SK-N-SH (cell line): ENCODE data around the gene NARS2. TPM values are rescaled to one million over a fixed set of nuclear protein-coding genes. Genes with fewer than 3 reads are reported as not detected.

Experiments used
- CTCF ChIA-PET: fragments of 300-600, 350-600 bp; formaldehyde crosslinking; extraction: SDS; loops from one replicate; lab custom pipeline; 2021; lab: Yijun Ruan, JAX
- POLR2A ChIA-PET: fragments of 350-600 bp; sonication (Branson Sonifier 250); formaldehyde crosslinking; extraction: SDS; loops from one replicate; lab custom pipeline; 2020; ENCODE audit warnings: antibody characterized with exemption, inconsistent platforms; lab: Yijun Ruan, JAX
- DNase-seq: peaks from one replicate; pipeline ENCODE4 v3.0.0; 2012
- H2AFZ ChIP-seq: fragments of 200-600 bp; sonication (generic); 2 replicates; pipeline ENCODE4 v1.8.1; 2016; ENCODE audit warnings: antibody characterized with exemption, mild to moderate bottlenecking, low read depth
- H3F3A ChIP-seq: fragments of 200-600 bp; sonication (generic); replicated peaks from 2 replicates; pipeline ENCODE3; 2016; ENCODE audit warnings: antibody characterized with exemption, mild to moderate bottlenecking; ENCODE audit not compliant: insufficient read depth
- H3K27ac ChIP-seq, 2 experiments: fragments of 200-500 bp in 1 of 2; fragments of 200-600 bp in 1 of 2; sonication (Bioruptor generic) in 1 of 2; sonication (generic), shearing (Covaris generic) in 1 of 2; 2 replicates each; pipeline versions ENCODE4 v1.5.1 to v1.6.1; 2014 to 2016; ENCODE audit warnings: low read depth in 2 of 2, inconsistent platforms in 1 of 2, low read length in 1 of 2, mild to moderate bottlenecking in 1 of 2, mixed read lengths in 1 of 2
- H3K27me3 ChIP-seq: fragments of 200-600 bp; sonication (generic), shearing (Covaris generic); 2 replicates; pipeline ENCODE4 v1.6.1; 2016; ENCODE audit warnings: mixed run types; ENCODE audit not compliant: insufficient read depth
- H3K36me3 ChIP-seq, 2 experiments: fragments of 200-500 bp in 1 of 2; fragments of 200-600 bp in 1 of 2; sonication (Bioruptor generic) in 1 of 2; sonication (generic) in 1 of 2; replicated peaks in 1 of 2; 2 replicates each; pipeline versions ENCODE3 to v1.5.1; 2014 to 2016; ENCODE audit warnings: low read length in 1 of 2, mild to moderate bottlenecking in 1 of 2; ENCODE audit not compliant: insufficient read depth in 2 of 2, control insufficient read depth in 1 of 2
- H3K4me1 ChIP-seq, 2 experiments: fragments of 200-500 bp in 1 of 2; fragments of 200-600 bp in 1 of 2; sonication (Bioruptor generic) in 1 of 2; sonication (generic), shearing (Covaris generic) in 1 of 2; 2 replicates each; pipeline versions ENCODE4 v1.5.1 to v1.6.1; 2014 to 2016; ENCODE audit warnings: low read depth in 1 of 2, low read length in 1 of 2, mixed run types in 1 of 2; ENCODE audit not compliant: insufficient read depth in 2 of 2, control insufficient read depth in 1 of 2
- H3K4me2 ChIP-seq: fragments of 200-600 bp; sonication (generic), shearing (Covaris generic); 2 replicates; pipeline ENCODE4 v1.6.1; 2017; ENCODE audit warnings: mixed run types
- H3K4me3 ChIP-seq, 2 experiments: fragments of 200-500 bp in 1 of 2; fragments of 200-600 bp in 1 of 2; sonication (Bioruptor generic) in 1 of 2; sonication (generic), shearing (Covaris generic) in 1 of 2; 2 replicates each; pipeline versions ENCODE4 v1.5.1 to v1.8.1; 2014 to 2016; ENCODE audit warnings: low read depth in 2 of 2, inconsistent platforms in 1 of 2, low read length in 1 of 2, mild to moderate bottlenecking in 1 of 2, mixed read lengths in 1 of 2, moderate library complexity in 1 of 2
- H3K79me2 ChIP-seq: fragments of 200-600 bp; sonication (generic); 2 replicates; pipeline ENCODE4 v1.8.1; 2017; ENCODE audit warnings: mild to moderate bottlenecking; ENCODE audit not compliant: insufficient read depth
- H3K9ac ChIP-seq: fragments of 200-600 bp; sonication (generic); 2 replicates; pipeline ENCODE4 v1.6.1; 2017; ENCODE audit warnings: mixed run types
- H3K9me2 ChIP-seq: fragments of 200-600 bp; sonication (generic); 2 replicates; pipeline ENCODE4 v1.6.1; 2017; ENCODE audit warnings: mixed run types
- H3K9me3 ChIP-seq: fragments of 200-600 bp; sonication (generic); 2 replicates; pipeline ENCODE4 v1.6.1; 2017; ENCODE audit warnings: mixed run types, mild to moderate bottlenecking, moderate library complexity
- H4K20me1 ChIP-seq: fragments of 200-600 bp; sonication (generic); 2 replicates; pipeline ENCODE4 v1.6.1; 2017; ENCODE audit warnings: mild to moderate bottlenecking, mixed run types; ENCODE audit not compliant: insufficient read depth
- CHD2 ChIP-seq: fragments of 150-350 bp; IDR thresholded peaks from 2 replicates; pipeline ENCODE4 v1.6.1; 2018; ENCODE audit warnings: low read length; ENCODE audit not compliant: partially characterized antibody
- CTCF ChIP-seq: fragments of 200-600 bp; sonication (generic); IDR thresholded peaks from 2 replicates; pipeline ENCODE4 v1.6.1; 2017; ENCODE audit warnings: antibody characterized with exemption, mild to moderate bottlenecking, moderate library complexity
- MAX ChIP-seq: IDR thresholded peaks from 2 replicates; pipeline ENCODE4 v1.4.0; 2012; ENCODE audit warnings: low read depth
- MXI1 ChIP-seq: IDR thresholded peaks from 2 replicates; pipeline ENCODE4 v1.6.1; 2012; ENCODE audit warnings: mild to moderate bottlenecking, low read depth, low read length, improper control_type of control experiment
- NRF1 ChIP-seq: IDR thresholded peaks from 2 replicates; pipeline ENCODE4 v1.6.1; 2012; ENCODE audit warnings: low read depth, mild to moderate bottlenecking, low read length
- POLR2AphosphoS5 ChIP-seq: IDR thresholded peaks from 2 replicates; pipeline ENCODE4 v1.6.1; 2012; ENCODE audit warnings: low read depth, low read length
- REST ChIP-seq: IDR thresholded peaks from 2 replicates; pipeline ENCODE4 v1.6.1; 2012; ENCODE audit warnings: mild to moderate bottlenecking, low read depth, low read length, moderate library complexity
- RFX5 ChIP-seq: IDR thresholded peaks from 2 replicates; pipeline ENCODE4 v1.6.1; 2012; ENCODE audit warnings: mild to moderate bottlenecking, improper control_type of control experiment, low read length
- SIN3A ChIP-seq: IDR thresholded peaks from 2 replicates; pipeline ENCODE4 v1.6.1; 2012; ENCODE audit warnings: low read depth, mild to moderate bottlenecking, low read length, moderate library complexity, borderline replicate concordance
- TAF1 ChIP-seq: IDR thresholded peaks from 2 replicates; pipeline ENCODE4 v1.6.1; 2012; ENCODE audit warnings: low read depth, mild to moderate bottlenecking, low read length, moderate library complexity, borderline replicate concordance
- WGBS: methylation state at CpG from one replicate; pipeline ENCODE4 v1.1.6; 2017; ENCODE audit warnings: low lambda C conversion rate; 5-methylcytosine and 5-hydroxymethylcytosine counted together
- polyA plus RNA-seq, 3 experiments: library from polyadenylated mRNA; depleted of rRNA; stranded (reverse); fragments of >200 nt; gene quantifications; 2 replicates each; pipeline ENCODE4 v1.2.3, GENCODE V29; 2012

Gene NARS2
- 8.9 and 11.3 TPM in 2 replicates for polyA plus RNA-seq (2012; rRNA removed)
- 13.2 and 13.6 TPM in 2 replicates for polyA plus RNA-seq (2012; cell fraction: cytosol; rRNA removed)
- polyA plus RNA-seq (2012; cell fraction: nucleus; rRNA removed) = 4.9 and 7.4 TPM in 2 replicates

GRCh38 chr11:78574386-78575381 lies at the start of gene NARS2:
Gene NARS2, minus strand, starts transcription at chr11:78574864. Its CDS starts 376 bp downstream, at chr11:78574488.
- no peaks in the 10 kb centered on the region for H3K27me3 ChIP-seq
- peak within 1 kb of the TSS; percentile 65 to 84 for H3K4me3 ChIP-seq
- under 1% methylated on average over 41 of the region's 60 CpGs for WGBS
- H3K4me1 ChIP-seq = peaks cover 0 to 11% of the 10 kb centered on the region in 2 experiments; a peak in 2 of 4 replicates
- H3K79me2 ChIP-seq = peaks cover 20% of the 10 kb centered on the region
- no peaks in the 10 kb centered on the region for H3K9me2 ChIP-seq
- peak within 1 kb of the TSS; percentile 93 for H2AFZ ChIP-seq
- DNase-seq = peak; percentile 97
- H3K9ac ChIP-seq = peak within 1 kb of the TSS; percentile 80
- H3K4me2 ChIP-seq = peak within 1 kb of the TSS; percentile 87
- peak within 1 kb of the TSS; percentile 71 to 93 for H3K27ac ChIP-seq
- H3K9me3 ChIP-seq = no peaks in the 10 kb centered on the region
- ChIA-PET CTCF (interaction anchor here (1.6 to 3.6 kb wide), 3 partner anchors 10 to 529 kb away, joined by 3 to 51 read pairs (median 10); no protein-coding TSS in a partner anchor), POLR2A (interaction anchor here (0.5 to 3.1 kb wide), 9 partner anchors 10 to 578 kb away, joined by 3 to 15 read pairs (median 5); partner anchors contain the start of genes ALG8, GAB2, KCTD21 and NDUFC2)
- H3F3A ChIP-seq = peaks cover 8% of the 10 kb centered on the region
- TF ChIP-seq CTCF (no peak), MAX (peak; percentile 97), CHD2 (peak; percentile 6), NRF1 (peak; percentile 79), RFX5 (no peak), REST (no peak), MXI1 (peak; percentile 99), SIN3A (peak; percentile 92), POLR2AphosphoS5 (peak; percentile 85), TAF1 (peak; percentile 36; the same call in 1 of the 2 replicates)
- peaks cover 0 to 12% of the 10 kb centered on the region in 2 experiments for H3K36me3 ChIP-seq
- H4K20me1 ChIP-seq = no peaks in the 10 kb centered on the region
